Measurements from ENCODE around the gene EYS.
A peak's percentile ranks its signal among the peaks of the same experiment; 100 is the strongest.

EYS gene

GRCh38 chr6:65170273-65170672 lies 536.8 kb downstream of the EYS start:
- TF ChIP-seq ARNTL (CRISPR knock-in tag; IDR thresholded peaks at IDR 0.05; ENCODE audit: borderline replicate concordance, low read depth) (no peak), ZFP30 (CRISPR knock-in tag; IDR thresholded peaks at IDR 0.05) (no peak), ZNF8 (CRISPR knock-in tag; IDR thresholded peaks at IDR 0.05) (no peak), ZNF70 (CRISPR knock-in tag; IDR thresholded peaks at IDR 0.05) (no peak), SNAI2 (CRISPR knock-in tag; IDR thresholded peaks at IDR 0.05) (no peak), POU6F1 (CRISPR knock-in tag; IDR thresholded peaks at IDR 0.05; ENCODE audit: borderline replicate concordance, low read depth) (no peak), ZNF565 (CRISPR knock-in tag; conservative IDR thresholded peaks at IDR 0.05; ENCODE audit: low read depth) (no peak), ESRRG (CRISPR knock-in tag; IDR thresholded peaks at IDR 0.05) (no peak), ZFP3 (CRISPR knock-in tag; IDR thresholded peaks at IDR 0.05) (no peak), TOX (CRISPR knock-in tag; IDR thresholded peaks at IDR 0.05; ENCODE audit: borderline replicate concordance) (0 out of 2 replicates have a peak, but pooled peaks have one; percentile 8), CSDC2 (CRISPR knock-in tag; IDR thresholded peaks at IDR 0.05) (no peak), ISL1 (CRISPR knock-in tag; IDR thresholded peaks at IDR 0.05) (peak; percentile 39), RARB (CRISPR knock-in tag; IDR thresholded peaks at IDR 0.05) (no peak)
- TF ChIP-seq, protein P1, sequence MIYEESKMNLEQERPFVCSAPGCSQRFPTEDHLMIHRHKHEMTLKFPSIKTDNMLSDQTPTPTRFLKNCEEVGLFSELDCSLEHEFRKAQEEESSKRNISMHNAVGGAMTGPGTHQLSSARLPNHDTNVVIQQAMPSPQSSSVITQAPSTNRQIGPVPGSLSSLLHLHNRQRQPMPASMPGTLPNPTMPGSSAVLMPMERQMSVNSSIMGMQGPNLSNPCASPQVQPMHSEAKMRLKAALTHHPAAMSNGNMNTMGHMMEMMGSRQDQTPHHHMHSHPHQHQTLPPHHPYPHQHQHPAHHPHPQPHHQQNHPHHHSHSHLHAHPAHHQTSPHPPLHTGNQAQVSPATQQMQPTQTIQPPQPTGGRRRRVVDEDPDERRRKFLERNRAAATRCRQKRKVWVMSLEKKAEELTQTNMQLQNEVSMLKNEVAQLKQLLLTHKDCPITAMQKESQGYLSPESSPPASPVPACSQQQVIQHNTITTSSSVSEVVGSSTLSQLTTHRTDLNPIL (CRISPR knock-in tag; IDR thresholded peaks at IDR 0.05; ENCODE audit: low read depth), result no peak
- no peak for ATAC-seq

DNA sequence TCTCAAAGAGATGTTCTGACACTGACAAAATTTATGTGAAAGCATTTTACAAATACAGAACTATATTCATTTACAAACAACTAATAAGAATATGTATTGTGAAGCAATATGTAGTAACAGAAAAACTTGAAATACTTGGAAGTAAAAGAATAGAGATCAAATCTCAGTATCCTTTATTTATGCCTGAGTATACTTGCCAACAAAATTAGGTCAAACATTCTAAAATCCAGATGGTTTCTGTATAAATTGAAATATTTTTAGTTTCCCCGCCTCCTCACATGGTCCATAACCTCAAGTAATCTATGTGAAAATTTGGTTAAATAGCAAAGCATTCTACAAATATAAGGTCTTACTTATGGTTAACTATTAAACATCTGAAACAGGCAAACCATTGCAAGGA lies 545.4 kb downstream of the EYS start:
- no peak for TF ChIP-seq GLIS3 (CRISPR knock-in tag; IDR thresholded peaks at IDR 0.05)
- TF ChIP-seq TCF4 (CRISPR knock-in tag; IDR thresholded peaks at IDR 0.05; ENCODE audit: borderline replicate concordance), result no peak
- no peak for TF ChIP-seq ISL1 (CRISPR knock-in tag; IDR thresholded peaks at IDR 0.05)
- no peak for TF ChIP-seq RARB (CRISPR knock-in tag; IDR thresholded peaks at IDR 0.05)
- no peak for TF ChIP-seq POU6F1 (CRISPR knock-in tag; IDR thresholded peaks at IDR 0.05; ENCODE audit: borderline replicate concordance, low read depth)
- TF ChIP-seq ZNF8 (CRISPR knock-in tag; IDR thresholded peaks at IDR 0.05), result no peak
- TF ChIP-seq PATZ1 (CRISPR knock-in tag; IDR thresholded peaks at IDR 0.05; ENCODE audit: borderline replicate concordance), result no peak
- TF ChIP-seq, protein P1 (CRISPR knock-in tag; IDR thresholded peaks at IDR 0.05; ENCODE audit: low read depth), result no peak
- TF ChIP-seq ZNF70 (CRISPR knock-in tag; IDR thresholded peaks at IDR 0.05), result no peak
- no peak for TF ChIP-seq OSR1 (CRISPR knock-in tag; IDR thresholded peaks at IDR 0.05)
- TF ChIP-seq, protein P2, sequence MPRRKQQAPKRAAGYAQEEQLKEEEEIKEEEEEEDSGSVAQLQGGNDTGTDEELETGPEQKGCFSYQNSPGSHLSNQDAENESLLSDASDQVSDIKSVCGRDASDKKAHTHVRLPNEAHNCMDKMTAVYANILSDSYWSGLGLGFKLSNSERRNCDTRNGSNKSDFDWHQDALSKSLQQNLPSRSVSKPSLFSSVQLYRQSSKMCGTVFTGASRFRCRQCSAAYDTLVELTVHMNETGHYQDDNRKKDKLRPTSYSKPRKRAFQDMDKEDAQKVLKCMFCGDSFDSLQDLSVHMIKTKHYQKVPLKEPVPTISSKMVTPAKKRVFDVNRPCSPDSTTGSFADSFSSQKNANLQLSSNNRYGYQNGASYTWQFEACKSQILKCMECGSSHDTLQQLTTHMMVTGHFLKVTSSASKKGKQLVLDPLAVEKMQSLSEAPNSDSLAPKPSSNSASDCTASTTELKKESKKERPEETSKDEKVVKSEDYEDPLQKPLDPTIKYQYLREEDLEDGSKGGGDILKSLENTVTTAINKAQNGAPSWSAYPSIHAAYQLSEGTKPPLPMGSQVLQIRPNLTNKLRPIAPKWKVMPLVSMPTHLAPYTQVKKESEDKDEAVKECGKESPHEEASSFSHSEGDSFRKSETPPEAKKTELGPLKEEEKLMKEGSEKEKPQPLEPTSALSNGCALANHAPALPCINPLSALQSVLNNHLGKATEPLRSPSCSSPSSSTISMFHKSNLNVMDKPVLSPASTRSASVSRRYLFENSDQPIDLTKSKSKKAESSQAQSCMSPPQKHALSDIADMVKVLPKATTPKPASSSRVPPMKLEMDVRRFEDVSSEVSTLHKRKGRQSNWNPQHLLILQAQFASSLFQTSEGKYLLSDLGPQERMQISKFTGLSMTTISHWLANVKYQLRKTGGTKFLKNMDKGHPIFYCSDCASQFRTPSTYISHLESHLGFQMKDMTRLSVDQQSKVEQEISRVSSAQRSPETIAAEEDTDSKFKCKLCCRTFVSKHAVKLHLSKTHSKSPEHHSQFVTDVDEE (CRISPR knock-in tag; IDR thresholded peaks at IDR 0.05), result no peak
- TF ChIP-seq ESRRG (CRISPR knock-in tag; IDR thresholded peaks at IDR 0.05), result no peak
- no peak for TF ChIP-seq ZC3H10 (CRISPR knock-in tag; IDR thresholded peaks at IDR 0.05)
- TF ChIP-seq CSDC2 (CRISPR knock-in tag; IDR thresholded peaks at IDR 0.05), result no peak
- no peak for TF ChIP-seq ZNF565 (CRISPR knock-in tag; conservative IDR thresholded peaks at IDR 0.05; ENCODE audit: low read depth)
- TF ChIP-seq BACH2 (CRISPR knock-in tag; IDR thresholded peaks at IDR 0.05; ENCODE audit: borderline replicate concordance), result no peak
- no peak for TF ChIP-seq ARNTL (CRISPR knock-in tag; IDR thresholded peaks at IDR 0.05; ENCODE audit: borderline replicate concordance, low read depth)
- no peak for TF ChIP-seq PPARA (CRISPR knock-in tag; IDR thresholded peaks at IDR 0.05; ENCODE audit: borderline replicate concordance)
- ATAC-seq, result no peak

All from SK-N-SH treated with all-trans-retinoic acid at 6 μM for 48 hours (cell line).